GM12873 (cell line): Measurements from ENCODE around the gene PSD2.

Experiments
- CTCF ChIP-seq: IDR thresholded peaks from 2 replicates; pipeline ENCODE4 v1.5.1; 2012; ENCODE audit warnings: low read depth, mild to moderate bottlenecking, moderate library complexity, low read length, control low read depth; ENCODE audit not compliant: insufficient read depth; ENCODE audit errors: missing control alignments

PSD2 gene

DNA sequence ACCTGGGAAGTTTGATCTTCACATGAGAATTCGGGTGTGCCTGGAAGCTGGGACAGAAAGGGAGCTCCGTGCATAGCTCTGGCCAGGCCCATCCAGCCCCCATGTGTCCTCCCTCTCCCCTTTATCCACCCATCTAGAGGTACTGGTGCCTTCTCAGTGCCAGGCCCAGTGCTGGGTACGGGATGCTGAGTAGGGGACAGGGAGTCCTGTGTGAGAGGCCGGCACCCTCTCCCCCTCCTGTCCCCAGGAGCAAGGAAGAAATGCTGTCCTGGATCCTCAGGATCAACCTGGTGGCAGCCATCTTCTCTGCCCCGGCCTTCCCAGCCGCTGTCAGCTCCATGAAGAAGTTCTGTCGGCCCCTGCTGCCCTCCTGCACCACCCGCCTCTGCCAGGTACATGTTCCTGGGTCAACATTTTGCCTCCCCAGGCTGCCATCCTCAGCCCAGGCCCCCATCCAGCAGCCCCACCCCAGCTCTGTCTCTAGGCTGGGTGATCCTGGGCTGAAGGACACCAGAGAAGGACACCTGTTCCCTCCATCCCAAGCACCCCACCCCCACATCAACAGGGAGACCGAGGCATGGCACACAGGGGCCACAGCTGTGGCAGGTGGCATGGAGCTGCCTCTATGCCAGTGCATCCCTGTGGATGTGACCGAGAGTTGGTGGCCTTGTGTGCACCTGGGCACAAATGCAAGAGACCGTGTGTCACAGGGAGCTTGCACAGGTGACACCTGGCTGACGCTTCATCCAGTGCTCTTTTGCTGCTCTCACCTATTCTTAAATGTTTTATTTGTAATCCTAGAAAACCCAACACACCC is 43.0 kb downstream of the PSD2 start:
- TF ChIP-seq CTCF = no peak

GRCh38 chr5:139839232-139839815 is 43.7 kb downstream of the PSD2 start:
- TF ChIP-seq CTCF = no peak

GRCh38 chr5:139839918-139840317 is 44.3 kb downstream of the PSD2 start:
- TF ChIP-seq CTCF = no peak

- TF ChIP-seq CTCF = no peak
These were observed 45.9 kb downstream of the PSD2 start for GRCh38 chr5:139841549-139841948.

- no peak for TF ChIP-seq CTCF
These were observed 46.7 kb downstream of the PSD2 start for GRCh38 chr5:139842321-139842720.

GRCh38 chr5:139843991-139844390 is 48.4 kb downstream of the PSD2 start:
- TF ChIP-seq CTCF = no peak

DNA sequence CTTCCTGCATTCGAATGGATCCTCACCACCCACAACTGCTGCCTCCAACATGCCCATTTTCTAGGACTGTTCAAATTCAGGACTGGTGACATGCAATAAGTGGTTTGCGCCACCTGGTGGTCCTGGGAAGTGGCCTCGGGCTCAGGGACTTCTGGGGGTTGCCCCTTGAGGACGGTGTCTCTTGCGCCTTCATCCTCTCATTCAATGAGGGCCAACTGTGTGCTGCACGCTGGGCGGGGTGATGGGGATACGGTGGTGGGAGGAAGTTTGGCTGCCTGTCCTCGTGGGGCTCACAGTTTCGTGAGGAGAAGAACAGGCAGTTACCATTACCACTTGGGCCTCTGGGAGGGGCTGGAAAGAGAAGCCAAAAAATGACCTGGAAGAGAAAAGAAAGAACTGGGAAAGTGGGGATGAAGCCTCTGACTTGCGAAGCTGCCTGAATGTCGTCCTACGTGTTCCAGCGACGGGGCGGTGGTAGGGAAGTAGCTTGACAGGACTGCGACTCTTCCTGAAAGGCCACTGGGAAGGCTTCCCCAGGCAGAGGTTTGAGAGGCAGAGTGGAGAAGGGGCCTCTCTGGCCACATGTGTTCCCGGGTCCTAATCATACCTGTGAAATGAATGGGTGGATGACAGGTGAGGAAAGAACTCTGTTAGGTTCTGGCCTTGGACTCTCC is 49.0 kb downstream of the PSD2 start:
- peak; percentile 91 for TF ChIP-seq CTCF
